Stimulated activated CD4-positive, alpha-beta T cell treated with anti-CD3 and anti-CD28 coated beads, Interleukin-12 subunit alpha, Interleukin-12 subunit beta, amount 100 ng/mL, for 24 hours (primary cell): Measurements from ENCODE around the gene APCDD1L.

ENCODE experiments used
- DNase-seq, 2 experiments: peaks; one replicate each; pipeline ENCODE4 v3.0.0-alpha.2; 2020; ENCODE audit warnings: low read depth in 2 of 2

Gene APCDD1L

DNA sequence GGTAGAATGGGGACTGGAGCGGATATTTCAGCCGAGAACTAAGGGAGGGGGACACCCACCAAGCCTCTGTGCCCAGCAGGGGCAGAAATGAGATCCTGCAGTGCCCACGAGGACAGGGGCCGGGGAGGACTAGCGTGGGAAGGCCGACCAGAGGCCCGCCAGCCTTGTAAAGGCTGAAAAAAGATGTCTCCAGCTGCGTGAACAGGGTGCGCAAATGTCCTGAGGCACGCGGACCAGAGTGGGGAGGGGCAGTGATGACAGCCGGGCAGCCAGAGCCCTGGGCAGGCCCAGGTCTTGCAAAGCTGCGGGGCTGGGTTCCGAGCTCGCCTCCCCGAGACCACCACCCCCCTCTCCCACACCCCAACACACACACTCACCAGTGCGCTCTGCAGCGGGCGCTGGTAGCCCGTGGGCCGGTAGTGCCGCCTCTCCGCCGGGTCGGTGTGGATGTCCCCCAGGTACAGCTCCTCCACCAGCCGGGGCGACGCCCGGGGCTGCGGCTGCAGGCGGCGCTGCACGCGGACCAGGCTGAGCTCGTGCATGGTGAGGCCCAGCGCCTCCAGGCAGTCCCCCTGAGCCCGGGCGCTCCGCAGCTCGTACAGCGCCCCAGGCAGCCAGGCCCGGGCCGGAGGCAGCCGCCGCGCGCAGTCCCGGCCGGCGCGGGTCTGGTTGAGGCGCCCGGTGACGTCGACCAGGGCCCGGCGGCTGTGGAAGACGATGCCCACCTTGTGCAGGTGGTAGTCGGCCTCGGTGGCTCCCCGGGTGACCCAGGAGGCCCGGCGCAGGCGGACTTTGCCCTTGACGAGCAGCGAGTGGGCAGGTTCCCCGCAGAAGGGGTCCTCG, 48.2 kb downstream of the APCDD1L start:
- no peak for DNase-seq

DNA sequence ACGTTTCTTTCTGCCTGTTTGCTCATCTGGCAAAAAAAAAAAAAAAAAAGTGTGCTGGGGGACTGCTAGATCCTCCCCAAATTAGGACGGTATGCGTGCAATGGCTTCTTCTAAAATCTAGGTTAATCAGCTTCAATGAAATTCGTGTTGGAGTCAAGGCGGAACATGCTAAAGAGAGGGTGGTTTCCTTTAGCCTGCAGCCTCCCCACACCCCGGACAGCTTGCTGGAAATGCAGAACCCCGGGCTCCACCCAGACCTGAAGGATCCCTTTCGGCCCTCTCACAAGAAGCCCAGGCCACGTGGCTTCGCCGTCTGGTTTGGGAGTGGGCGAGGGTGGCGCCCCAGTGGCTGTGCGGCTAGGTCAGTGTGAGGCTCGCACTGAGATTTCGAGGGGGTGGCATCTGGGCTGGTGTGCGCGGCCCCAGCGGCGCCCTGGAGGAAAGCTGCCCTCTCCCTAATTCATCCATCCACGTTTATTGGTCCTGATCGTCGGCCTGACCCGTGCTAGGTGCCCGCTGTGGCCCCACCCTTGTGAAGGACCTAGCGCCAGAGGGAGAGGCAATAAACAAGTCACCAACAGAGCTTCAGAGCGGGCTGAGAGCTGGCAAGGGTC, 49.0 kb downstream of the APCDD1L start:
- DNase-seq = no peak

GRCh38 chr20:58464838-58465237, 50.4 kb downstream of the APCDD1L start:
- DNase-seq = no peak

DNA sequence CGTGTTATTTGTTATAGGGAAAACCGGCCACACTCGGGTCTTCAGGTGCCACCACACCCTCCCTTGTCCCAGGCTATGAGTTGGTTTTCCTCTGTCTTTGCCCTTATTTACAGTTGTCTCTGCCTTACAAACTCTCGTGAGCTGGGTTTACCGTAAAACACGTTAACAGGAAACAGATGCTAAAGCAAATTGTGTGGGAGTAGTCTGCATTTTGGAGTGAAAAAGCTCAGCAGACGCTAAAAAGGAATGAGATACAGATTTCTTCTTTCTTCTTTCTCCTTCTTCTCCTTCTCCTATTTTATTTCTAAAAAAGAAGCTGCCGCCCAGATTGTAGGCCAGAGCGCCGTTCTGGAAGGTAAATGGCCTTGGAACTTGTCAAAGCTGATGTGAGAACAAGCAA, 51.9 kb downstream of the APCDD1L start:
- DNase-seq = no peak

DNA sequence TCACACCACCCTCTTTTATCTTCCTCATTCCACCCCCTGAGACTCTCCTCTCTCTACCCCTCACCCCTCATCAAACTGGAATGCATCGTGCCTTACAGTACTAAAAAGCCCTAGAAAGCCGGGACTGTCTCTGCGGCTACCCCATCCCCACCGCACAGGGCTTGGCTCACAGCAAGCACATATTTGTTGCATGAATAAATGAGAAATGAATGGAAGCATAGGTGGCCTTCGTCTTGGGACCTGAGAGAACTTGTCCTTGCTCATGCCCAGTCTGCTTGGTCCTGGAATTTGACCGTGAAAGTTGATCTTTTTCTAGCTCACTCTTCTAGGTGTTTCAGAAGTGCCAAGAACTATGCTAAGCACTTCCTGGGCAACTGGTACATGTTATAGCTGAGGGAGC, 53.3 kb downstream of the APCDD1L start:
- no peak for DNase-seq

DNA sequence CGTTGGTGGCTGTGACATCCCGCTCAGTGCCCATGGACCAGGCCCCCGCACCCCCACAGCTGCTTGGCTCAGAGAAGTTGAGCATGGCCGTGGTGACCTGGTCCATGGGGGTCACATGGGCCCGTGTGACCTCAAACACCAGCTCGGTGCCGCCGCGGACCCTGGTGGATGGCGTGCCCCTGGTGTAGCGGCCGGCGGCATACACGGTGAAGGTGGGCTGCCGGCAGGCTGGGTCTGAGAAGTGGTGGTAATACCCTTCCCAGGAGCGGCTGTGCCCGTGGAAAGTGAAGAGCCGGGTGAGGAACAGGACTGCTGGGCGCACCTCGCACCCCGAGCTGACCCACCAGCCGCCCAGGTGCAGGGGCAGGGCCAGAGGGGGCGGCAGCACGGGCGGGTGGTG, 54.1 kb downstream of the APCDD1L start:
- no peak for DNase-seq

- no peak for DNase-seq
Measured at GRCh38 chr20:58459058-58459750, 56.0 kb downstream of the APCDD1L start.

GRCh38 chr20:58458342-58459057, 56.7 kb downstream of the APCDD1L start:
- no peak for DNase-seq

DNA sequence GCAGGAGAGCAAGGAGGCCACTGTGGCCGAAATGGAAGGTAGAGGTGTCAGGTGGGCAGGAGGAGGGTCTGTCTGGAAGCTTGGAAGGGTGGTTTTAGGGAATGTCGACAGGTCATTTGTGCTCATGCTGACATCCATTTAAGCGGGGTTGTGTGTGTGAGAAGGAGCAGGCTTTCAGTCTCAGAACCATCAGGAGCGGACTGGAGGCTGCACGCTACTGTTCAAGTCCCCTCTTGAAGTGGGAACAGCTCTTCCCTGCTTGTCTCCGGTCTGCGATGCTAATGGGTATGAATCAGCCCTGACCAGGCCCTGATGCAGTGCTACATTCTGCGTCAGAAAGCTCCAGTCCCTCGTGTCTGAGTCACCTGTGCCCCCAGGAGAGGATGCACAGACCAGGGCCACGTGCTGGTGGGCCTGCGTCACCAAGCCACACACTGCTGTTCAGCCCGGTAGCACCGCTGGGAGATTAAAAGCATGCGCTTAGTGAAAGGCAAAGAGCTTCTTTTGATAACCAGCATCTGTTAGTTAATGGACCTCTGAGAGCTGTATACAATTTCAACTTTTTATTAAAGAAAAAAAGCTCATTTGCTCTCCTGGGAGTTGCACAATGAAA, 58.0 kb downstream of the APCDD1L start:
- DNase-seq = no peak

GRCh38 chr20:58454460-58454859, 60.7 kb downstream of the APCDD1L start:
- no peak for DNase-seq

DNA sequence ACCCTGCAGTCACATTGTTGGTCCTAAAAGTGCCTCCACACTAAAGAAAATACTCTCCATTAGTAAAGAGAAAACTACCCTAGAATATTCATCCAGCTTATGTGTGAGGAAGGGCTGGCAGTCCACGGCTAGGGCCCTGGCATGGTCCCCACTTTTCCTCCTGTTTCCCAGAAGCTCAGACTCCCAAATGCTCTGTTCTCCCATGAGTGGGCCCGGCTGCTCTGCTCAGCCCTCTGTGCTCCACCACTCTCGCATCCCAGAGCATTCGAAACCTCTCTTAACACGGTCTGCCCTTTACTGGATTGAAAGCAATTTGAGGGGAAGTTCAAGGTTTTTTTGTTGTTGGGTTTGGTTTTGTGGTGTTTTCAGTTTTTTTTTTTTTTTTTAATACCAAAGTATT, 61.8 kb downstream of the APCDD1L start:
- no peak for DNase-seq

- no peak for DNase-seq
Measured at GRCh38 chr20:58452667-58453255, 62.4 kb downstream of the APCDD1L start.

DNA sequence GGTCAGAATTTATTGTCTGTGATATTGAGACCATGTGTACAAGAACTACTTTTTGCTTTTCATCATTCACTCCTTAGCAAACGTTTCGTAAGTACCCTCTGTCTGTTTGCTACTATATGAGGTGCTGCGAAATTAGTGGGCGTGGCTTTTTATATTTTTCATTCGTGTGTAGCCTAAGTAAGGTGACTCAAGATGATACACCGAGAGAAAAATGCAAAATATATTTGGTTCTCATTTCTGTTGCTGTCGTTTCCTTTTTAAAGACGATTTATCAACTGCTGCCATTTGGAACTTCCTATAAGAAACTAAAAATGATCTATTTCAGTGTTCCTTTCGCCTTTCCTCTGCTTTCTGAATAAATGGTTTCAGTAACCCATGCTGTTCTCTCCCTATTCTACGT, 64.9 kb downstream of the APCDD1L start:
- DNase-seq = no peak

- no peak for DNase-seq
Measured at GRCh38 chr20:58449681-58450221, 65.4 kb downstream of the APCDD1L start.

DNA sequence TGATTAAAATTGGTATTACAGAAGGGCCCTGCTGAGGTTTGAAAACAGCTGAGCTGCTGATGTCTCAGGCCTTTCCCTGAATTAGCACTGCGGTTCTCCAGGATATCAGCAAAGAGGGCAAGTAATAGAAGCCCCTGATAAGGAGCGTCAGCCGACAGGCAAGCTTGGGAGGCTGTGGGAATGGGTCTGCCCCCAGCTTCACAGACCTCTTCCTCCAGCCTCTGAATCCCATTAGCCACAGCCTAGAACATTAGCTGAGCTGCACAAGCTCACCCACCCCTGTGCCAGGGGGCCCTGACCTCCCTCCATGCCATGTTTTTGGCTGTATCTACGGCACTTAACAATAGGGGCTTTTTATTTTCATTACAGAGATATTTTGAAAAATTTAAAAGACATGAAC, 66.2 kb downstream of the APCDD1L start:
- DNase-seq = no peak

- peak in 1 of 2 experiments; percentile 31 for DNase-seq
Measured at GRCh38 chr20:58447511-58448391, 67.4 kb downstream of the APCDD1L start.

DNA sequence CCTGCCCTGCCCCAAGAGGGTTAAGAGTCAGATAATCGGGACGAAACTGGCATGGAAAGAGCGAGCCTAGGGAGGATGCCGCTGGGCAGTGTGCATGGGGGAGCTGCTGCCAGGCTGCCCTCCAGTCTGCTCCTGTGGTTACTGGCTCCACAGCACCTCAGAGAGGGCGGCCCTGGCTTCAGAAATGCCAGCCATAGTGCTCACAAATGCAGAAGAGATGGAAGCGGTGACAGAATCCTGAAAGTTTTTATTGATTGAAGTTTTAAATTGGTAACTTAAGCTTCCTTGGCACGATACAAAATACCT, 68.3 kb downstream of the APCDD1L start:
- DNase-seq = no peak

- no peak for DNase-seq
Measured at GRCh38 chr20:58446264-58446959, 68.8 kb downstream of the APCDD1L start.

DNA sequence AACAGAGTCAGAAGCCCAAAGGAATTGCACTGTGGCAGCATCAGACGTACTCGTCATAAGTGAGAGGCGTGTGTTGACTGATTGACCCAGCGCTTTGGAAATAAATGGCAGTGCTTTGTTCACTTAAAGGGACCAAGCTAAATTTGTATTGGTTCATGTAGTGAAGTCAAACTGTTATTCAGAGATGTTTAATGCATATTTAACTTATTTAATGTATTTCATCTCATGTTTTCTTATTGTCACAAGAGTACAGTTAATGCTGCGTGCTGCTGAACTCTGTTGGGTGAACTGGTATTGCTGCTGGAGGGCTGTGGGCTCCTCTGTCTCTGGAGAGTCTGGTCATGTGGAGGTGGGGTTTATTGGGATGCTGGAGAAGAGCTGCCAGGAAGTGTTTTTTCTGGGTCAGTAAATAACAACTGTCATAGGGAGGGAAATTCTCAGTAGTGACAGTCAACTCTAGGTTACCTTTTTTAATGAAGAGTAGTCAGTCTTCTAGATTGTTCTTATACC, 70.4 kb downstream of the APCDD1L start:
- no peak for DNase-seq
